NT2/D1 (cell line): Measurements from ENCODE around the gene STARD9.

Source experiments
- SUZ12 ChIP-seq: IDR thresholded peaks from 2 replicates; pipeline ENCODE4 v1.6.1; 2011; ENCODE audit not compliant: insufficient read length, insufficient read depth; ENCODE audit errors: extremely low read depth
- ZNF274 ChIP-seq: IDR thresholded peaks from 2 replicates; pipeline ENCODE4 v1.6.1; 2011; ENCODE audit warnings: mild to moderate bottlenecking, low read depth, low read length

DNA sequence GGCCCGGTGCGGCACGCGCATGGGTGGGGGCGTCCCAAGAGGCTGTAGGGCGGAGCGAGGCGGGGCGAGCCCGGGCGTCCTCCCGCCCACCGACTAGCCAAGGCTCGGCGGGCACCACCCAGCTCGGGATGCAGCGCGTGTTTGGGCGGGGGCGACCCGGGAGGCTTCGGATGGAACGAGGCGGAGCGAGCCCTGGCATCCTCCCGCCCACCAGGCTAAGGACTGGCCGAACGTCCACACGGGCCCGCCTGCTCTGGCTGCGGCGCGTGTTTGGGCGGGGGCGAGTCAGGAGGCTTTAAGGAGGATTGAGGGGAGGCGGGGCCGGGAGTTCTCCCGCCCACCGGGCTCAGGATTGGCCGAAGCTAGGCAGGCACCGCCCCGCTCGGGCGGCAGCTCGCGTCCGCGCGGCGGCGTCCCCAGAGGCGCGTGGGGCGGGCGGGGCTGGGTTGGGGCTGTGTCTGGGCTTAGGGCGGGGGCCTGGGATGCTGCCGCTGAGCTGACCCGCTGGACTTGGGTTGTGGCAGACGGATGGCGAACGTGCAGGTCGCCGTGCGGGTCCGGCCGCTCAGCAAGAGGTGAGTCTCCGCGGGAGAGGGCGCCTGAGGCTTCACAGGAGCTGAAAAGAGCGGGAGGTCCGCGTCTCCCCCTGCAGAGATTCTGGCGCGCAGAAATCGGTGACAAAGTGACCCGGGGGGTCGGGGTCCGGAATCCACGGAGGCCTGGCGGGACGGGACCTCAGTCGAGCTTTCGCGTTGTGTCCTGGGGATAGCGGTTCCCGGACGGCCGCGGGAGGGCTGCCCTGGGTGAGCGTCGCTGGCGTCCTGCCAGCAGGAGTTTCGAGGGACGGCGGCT lies at the start of gene STARD9:
- TF ChIP-seq ZNF274 (no peak), SUZ12 (no peak)
